T47D (cell line): Measurements from ENCODE around the gene ECHS1.
"Not testable (repeated sequence)": the region's sequence is repeated elsewhere in the genome, so short reads cannot be mapped to it uniquely, and the experiment has no call there.

Experiments
- DNase-seq, 2 experiments: peaks; one replicate each; pipeline versions ENCODE4 v3.0.0 to v3.0.0-alpha.2; 2011 to 2012; ENCODE audit warnings: low read depth in 1 of 2, low spot score in 1 of 2
- JUND ChIP-seq: IDR thresholded peaks from 2 replicates; pipeline ENCODE4 v1.6.1; 2012; ENCODE audit warnings: low read depth
- in situ Hi-C: cut with HindIII; loops from 2 replicates; pipeline ENCODE4 v1.10.0; 2016; ENCODE audit warnings: low sequenced_read_pairs, low pct_unique_long_range_greater_than_20kb

ECHS1 gene

GRCh38 chr10:133393401-133394063, 20.4 kb upstream of the ECHS1 start:
- in situ Hi-C loops = no loop called here
- no peak for TF ChIP-seq JUND

GRCh38 chr10:133391761-133392518, 18.8 kb upstream of the ECHS1 start:
- in situ Hi-C loops = no loop called here
- TF ChIP-seq JUND = no peak
- DNase-seq = no peak

More at GRCh38 chr10:133393401-133394063, 20.4 kb upstream of the ECHS1 start:
- no peak for DNase-seq

- in situ Hi-C loops = no loop called here
- TF ChIP-seq JUND = no peak
- no peak for DNase-seq
These were observed 18.1 kb upstream of the ECHS1 start for GRCh38 chr10:133391249-133391635.

- no peak for DNase-seq
- no peak for TF ChIP-seq JUND
- in situ Hi-C loops = no loop called here
These were observed 17.6 kb upstream of the ECHS1 start for GRCh38 chr10:133390597-133391248.

- no peak for TF ChIP-seq JUND
- in situ Hi-C loops = no loop called here
- no peak for DNase-seq
These were observed 16.0 kb upstream of the ECHS1 start for GRCh38 chr10:133388973-133389818.

GRCh38 chr10:133388236-133388972, 15.2 kb upstream of the ECHS1 start:
- TF ChIP-seq JUND = no peak
- in situ Hi-C loops = no loop called here
- no peak for DNase-seq

GRCh38 chr10:133386951-133387350, 13.8 kb upstream of the ECHS1 start:
- DNase-seq = not testable (repeated sequence)

GRCh38 chr10:133385214-133385613, 12.1 kb upstream of the ECHS1 start:
- no peak for TF ChIP-seq JUND

More at GRCh38 chr10:133386951-133387350, 13.8 kb upstream of the ECHS1 start:
- in situ Hi-C loops = not testable (repeated sequence)

GRCh38 chr10:133384071-133384470, 10.9 kb upstream of the ECHS1 start:
- no peak for DNase-seq
- no peak for TF ChIP-seq JUND
- in situ Hi-C loops = no loop called here

More at GRCh38 chr10:133385214-133385613, 12.1 kb upstream of the ECHS1 start:
- in situ Hi-C loops = no loop called here
- no peak for DNase-seq

- in situ Hi-C loops = no loop called here
- DNase-seq = no peak
- no peak for TF ChIP-seq JUND
These were observed 10.4 kb upstream of the ECHS1 start for GRCh38 chr10:133383551-133383950.

GRCh38 chr10:133381036-133381435, 7.9 kb upstream of the ECHS1 start:
- no peak for DNase-seq
- in situ Hi-C loops = no loop called here

More at GRCh38 chr10:133381036-133381435, 7.9 kb upstream of the ECHS1 start:
- TF ChIP-seq JUND = no peak
